ENCODE data around the gene SLC27A1.

SLC27A1 gene

GRCh38 chr19:17525141-17525540 is 54.8 kb downstream of the SLC27A1 start:
- no peak overlapping the region for H3K9ac ChIP-seq (ENCODE audit: low read depth, low read length)
- H3K36me3 ChIP-seq (ENCODE audit: insufficient read depth, low read length): no peaks in the 10 kb centered on the region
- no peaks in the 10 kb centered on the region; the same call in 1 of the 2 replicates for H3K4me1 ChIP-seq (ENCODE audit: insufficient read depth, low read length)
- H3K9me3 ChIP-seq (ENCODE audit: control insufficient read depth, insufficient read depth, low read length): no peaks in the 10 kb centered on the region

GRCh38 chr19:17526922-17527321 is 56.6 kb downstream of the SLC27A1 start:
- Histone ChIP-seq H3K36me3 (ENCODE audit: insufficient read depth, low read length) (no peaks in the 10 kb centered on the region), H3K9ac (ENCODE audit: low read depth, low read length) (no peak overlapping the region), H3K9me3 (ENCODE audit: control insufficient read depth, insufficient read depth, low read length) (no peaks in the 10 kb centered on the region), H3K4me1 (ENCODE audit: insufficient read depth, low read length) (peaks cover 9% of the 10 kb centered on the region; the same call in 1 of the 2 replicates)

DNA sequence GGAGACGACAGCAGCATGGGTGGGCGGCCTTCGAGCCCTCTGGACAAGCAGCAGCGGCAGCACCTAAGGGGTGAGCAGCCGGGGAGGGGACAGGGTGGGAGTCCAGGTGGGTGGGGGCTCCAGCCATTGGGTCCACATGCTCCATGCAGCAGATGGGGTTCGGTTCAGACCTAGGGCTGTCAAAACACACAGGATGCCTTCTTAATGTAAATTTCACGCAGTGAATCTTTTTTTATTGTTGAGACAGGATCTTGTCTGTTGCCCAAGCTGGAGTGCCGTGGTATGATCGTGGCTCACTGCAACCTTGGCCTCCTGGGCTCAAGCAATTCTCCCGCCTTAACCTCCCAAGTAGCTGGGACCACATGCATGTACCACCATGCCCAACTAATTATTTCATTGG is 57.0 kb downstream of the SLC27A1 start:
- Histone ChIP-seq H3K9me3 (ENCODE audit: control insufficient read depth, insufficient read depth, low read length) (no peaks in the 10 kb centered on the region), H3K9ac (ENCODE audit: low read depth, low read length) (no peak overlapping the region), H3K4me1 (ENCODE audit: insufficient read depth, low read length) (peaks cover 9% of the 10 kb centered on the region; the same call in 1 of the 2 replicates), H3K36me3 (ENCODE audit: insufficient read depth, low read length) (no peaks in the 10 kb centered on the region)

GRCh38 chr19:17528610-17529009 is 58.3 kb downstream of the SLC27A1 start:
- Histone ChIP-seq H3K9ac (ENCODE audit: low read depth, low read length) (no peak overlapping the region), H3K4me1 (ENCODE audit: insufficient read depth, low read length) (peaks cover 9% of the 10 kb centered on the region; the same call in 1 of the 2 replicates), H3K9me3 (ENCODE audit: control insufficient read depth, insufficient read depth, low read length) (no peaks in the 10 kb centered on the region), H3K36me3 (ENCODE audit: insufficient read depth, low read length) (no peaks in the 10 kb centered on the region)

GRCh38 chr19:17529239-17530158 is 59.2 kb downstream of the SLC27A1 start:
- H3K4me1 ChIP-seq (ENCODE audit: insufficient read depth, low read length): peaks cover 9% of the 10 kb centered on the region; the same call in 1 of the 2 replicates

DNA sequence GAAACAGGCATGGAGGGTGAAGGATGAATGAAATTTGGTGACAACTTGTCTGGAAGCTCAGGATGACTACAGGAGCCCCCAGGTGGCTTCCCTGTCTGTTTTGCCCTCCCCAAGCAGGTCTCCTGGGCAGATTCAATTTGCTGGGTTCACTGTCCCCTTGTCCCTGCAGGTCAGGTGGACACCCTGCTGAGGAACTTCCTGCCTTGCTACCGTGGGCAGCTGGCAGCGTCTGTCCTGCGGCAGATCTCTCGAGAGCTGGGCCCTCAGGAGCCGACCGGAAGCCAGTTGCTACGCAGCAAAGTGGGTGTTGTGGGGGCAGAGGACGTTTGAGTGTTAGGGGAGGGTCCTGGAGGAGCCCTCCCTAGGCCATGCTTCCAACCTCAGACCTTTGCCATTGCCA is 60.3 kb downstream of the SLC27A1 start:
- Histone ChIP-seq H3K9ac (ENCODE audit: low read depth, low read length) (no peak overlapping the region), H3K36me3 (ENCODE audit: insufficient read depth, low read length) (no peaks in the 10 kb centered on the region), H3K9me3 (ENCODE audit: control insufficient read depth, insufficient read depth, low read length) (no peaks in the 10 kb centered on the region), H3K4me1 (ENCODE audit: insufficient read depth, low read length) (peaks cover 9% of the 10 kb centered on the region; the same call in 1 of the 2 replicates)

More at GRCh38 chr19:17529239-17530158, 59.2 kb downstream of the SLC27A1 start:
- Histone ChIP-seq H3K36me3 (ENCODE audit: insufficient read depth, low read length) (no peaks in the 10 kb centered on the region), H3K9me3 (ENCODE audit: control insufficient read depth, insufficient read depth, low read length) (no peaks in the 10 kb centered on the region), H3K9ac (ENCODE audit: low read depth, low read length) (no peak overlapping the region)

DNA sequence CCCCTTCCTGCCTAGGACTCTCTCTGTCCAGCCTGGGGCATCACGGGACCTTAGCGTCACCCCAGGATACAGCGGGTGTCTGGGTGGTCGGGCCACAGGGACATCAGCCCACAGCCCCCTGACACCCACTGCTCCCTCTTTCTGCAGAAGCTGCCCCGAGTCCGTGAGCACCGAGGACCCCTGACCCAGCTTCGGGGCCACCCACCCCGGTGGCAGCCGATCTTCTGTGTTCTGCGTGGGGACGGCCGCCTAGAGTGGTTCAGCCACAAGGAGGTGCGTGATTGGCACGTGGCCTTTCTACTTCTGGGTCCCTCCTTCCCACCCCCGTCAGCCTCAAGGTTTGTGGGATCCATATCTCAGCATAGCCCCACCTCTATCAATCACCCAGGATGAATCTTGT is 61.8 kb downstream of the SLC27A1 start:
- Histone ChIP-seq H3K4me1 (ENCODE audit: insufficient read depth, low read length) (peaks cover 9% of the 10 kb centered on the region; the same call in 1 of the 2 replicates), H3K9ac (ENCODE audit: low read depth, low read length) (no peak overlapping the region), H3K9me3 (ENCODE audit: control insufficient read depth, insufficient read depth, low read length) (no peaks in the 10 kb centered on the region), H3K36me3 (ENCODE audit: insufficient read depth, low read length) (no peaks in the 10 kb centered on the region)

- no peaks in the 10 kb centered on the region for H3K36me3 ChIP-seq (ENCODE audit: insufficient read depth, low read length)
- no peaks in the 10 kb centered on the region for H3K9me3 ChIP-seq (ENCODE audit: control insufficient read depth, insufficient read depth, low read length)
- no peak overlapping the region for H3K9ac ChIP-seq (ENCODE audit: low read depth, low read length)
- peaks cover 9% of the 10 kb centered on the region; the same call in 1 of the 2 replicates for H3K4me1 ChIP-seq (ENCODE audit: insufficient read depth, low read length)
Measured at GRCh38 chr19:17532557-17532956, 62.2 kb downstream of the SLC27A1 start.

- H3K9ac ChIP-seq (ENCODE audit: low read depth, low read length): no peak overlapping the region
- no peaks in the 10 kb centered on the region for H3K9me3 ChIP-seq (ENCODE audit: control insufficient read depth, insufficient read depth, low read length)
- H3K4me1 ChIP-seq (ENCODE audit: insufficient read depth, low read length): peaks cover 9% of the 10 kb centered on the region; the same call in 1 of the 2 replicates
- no peaks in the 10 kb centered on the region for H3K36me3 ChIP-seq (ENCODE audit: insufficient read depth, low read length)
Measured at GRCh38 chr19:17534767-17535166, 64.4 kb downstream of the SLC27A1 start.

GRCh38 chr19:17536955-17537354 is 66.6 kb downstream of the SLC27A1 start:
- H3K4me1 ChIP-seq (ENCODE audit: insufficient read depth, low read length): no peaks in the 10 kb centered on the region; the same call in 1 of the 2 replicates
- no peaks in the 10 kb centered on the region for H3K9me3 ChIP-seq (ENCODE audit: control insufficient read depth, insufficient read depth, low read length)
- H3K36me3 ChIP-seq (ENCODE audit: insufficient read depth, low read length): no peaks in the 10 kb centered on the region
- H3K9ac ChIP-seq (ENCODE audit: low read depth, low read length): no peak overlapping the region

DNA sequence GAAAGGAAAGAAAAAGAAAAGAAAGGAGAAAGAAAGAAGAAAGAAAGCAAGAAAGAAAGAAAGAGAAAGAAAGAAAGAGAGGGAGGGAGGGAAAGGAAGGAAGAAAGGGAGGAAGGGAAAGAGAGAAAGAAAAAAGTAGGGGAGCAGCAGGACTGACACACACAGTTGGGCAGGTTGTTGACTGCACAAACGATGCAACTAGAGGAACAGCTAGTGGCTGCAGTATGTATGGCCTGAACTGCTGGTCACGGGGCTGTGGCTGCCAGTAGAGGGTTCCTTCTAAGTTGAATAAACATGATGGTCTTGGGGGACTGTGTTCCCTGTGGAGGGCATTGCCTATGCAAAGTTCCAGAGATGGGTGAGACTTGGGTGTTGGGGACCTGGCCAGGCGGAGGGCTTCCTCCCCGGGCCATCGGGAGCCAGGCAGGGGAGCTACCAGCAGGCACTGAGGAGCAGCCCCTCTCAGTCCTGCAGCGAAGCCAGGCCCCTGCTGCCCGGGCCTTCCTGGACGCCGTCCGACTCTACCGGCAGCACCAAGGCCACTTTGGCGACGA is 68.4 kb downstream of the SLC27A1 start:
- Histone ChIP-seq H3K4me1 (ENCODE audit: insufficient read depth, low read length) (no peaks in the 10 kb centered on the region; the same call in 1 of the 2 replicates), H3K9ac (ENCODE audit: low read depth, low read length) (peak overlapping the region; percentile 77; the same call in 1 of the 2 replicates), H3K36me3 (ENCODE audit: insufficient read depth, low read length) (no peaks in the 10 kb centered on the region), H3K9me3 (ENCODE audit: control insufficient read depth, insufficient read depth, low read length) (no peaks in the 10 kb centered on the region)

GRCh38 chr19:17539238-17540117 is 69.2 kb downstream of the SLC27A1 start:
- no peaks in the 10 kb centered on the region; the same call in 1 of the 2 replicates for H3K4me1 ChIP-seq (ENCODE audit: insufficient read depth, low read length)
- H3K36me3 ChIP-seq (ENCODE audit: insufficient read depth, low read length): no peaks in the 10 kb centered on the region
- peak overlapping the region; percentile 77; the same call in 1 of the 2 replicates for H3K9ac ChIP-seq (ENCODE audit: low read depth, low read length)
- no peaks in the 10 kb centered on the region for H3K9me3 ChIP-seq (ENCODE audit: control insufficient read depth, insufficient read depth, low read length)

GRCh38 chr19:17540174-17540573 is 69.8 kb downstream of the SLC27A1 start:
- no peaks in the 10 kb centered on the region for H3K9me3 ChIP-seq (ENCODE audit: control insufficient read depth, insufficient read depth, low read length)
- no peaks in the 10 kb centered on the region for H3K36me3 ChIP-seq (ENCODE audit: insufficient read depth, low read length)
- H3K4me1 ChIP-seq (ENCODE audit: insufficient read depth, low read length): no peaks in the 10 kb centered on the region; the same call in 1 of the 2 replicates
- peak overlapping the region; percentile 17; the same call in 1 of the 2 replicates for H3K9ac ChIP-seq (ENCODE audit: low read depth, low read length)

Data from ES-I3 (cell line).